Endothelial cell of umbilical vein (primary cell): ENCODE measurements around the gene NUDT8.
A peak's percentile ranks its signal among the peaks of the same experiment; 100 is the strongest.

Experiments
- EZH2 ChIP-seq: IDR thresholded peaks from 2 replicates; pipeline ENCODE4 v1.6.1; 2012; ENCODE audit warnings: borderline replicate concordance, low read depth, mild to moderate bottlenecking, moderate library complexity, low read length, inconsistent platforms; ENCODE audit not compliant: severe bottlenecking
- POLR2A ChIP-seq: IDR thresholded peaks from 2 replicates; pipeline ENCODE4 v1.6.1; 2012; ENCODE audit warnings: low read depth, mild to moderate bottlenecking, control low read depth, low read length
- TF ChIP-seq, protein P1 (sequence below), 2 donors: IDR thresholded peaks; 1 replicate in 1 of 2; 2 replicates in 1 of 2; pipeline ENCODE4 v1.5.1; 2011; ENCODE audit warnings: low read length in 2 of 2, mild to moderate bottlenecking in 2 of 2, moderate library complexity in 2 of 2, control low read depth in 1 of 2, inconsistent platforms in 1 of 2, low read depth in 1 of 2; ENCODE audit not compliant: insufficient read depth in 1 of 2; ENCODE audit errors: extremely low read depth in 1 of 2

DNA sequence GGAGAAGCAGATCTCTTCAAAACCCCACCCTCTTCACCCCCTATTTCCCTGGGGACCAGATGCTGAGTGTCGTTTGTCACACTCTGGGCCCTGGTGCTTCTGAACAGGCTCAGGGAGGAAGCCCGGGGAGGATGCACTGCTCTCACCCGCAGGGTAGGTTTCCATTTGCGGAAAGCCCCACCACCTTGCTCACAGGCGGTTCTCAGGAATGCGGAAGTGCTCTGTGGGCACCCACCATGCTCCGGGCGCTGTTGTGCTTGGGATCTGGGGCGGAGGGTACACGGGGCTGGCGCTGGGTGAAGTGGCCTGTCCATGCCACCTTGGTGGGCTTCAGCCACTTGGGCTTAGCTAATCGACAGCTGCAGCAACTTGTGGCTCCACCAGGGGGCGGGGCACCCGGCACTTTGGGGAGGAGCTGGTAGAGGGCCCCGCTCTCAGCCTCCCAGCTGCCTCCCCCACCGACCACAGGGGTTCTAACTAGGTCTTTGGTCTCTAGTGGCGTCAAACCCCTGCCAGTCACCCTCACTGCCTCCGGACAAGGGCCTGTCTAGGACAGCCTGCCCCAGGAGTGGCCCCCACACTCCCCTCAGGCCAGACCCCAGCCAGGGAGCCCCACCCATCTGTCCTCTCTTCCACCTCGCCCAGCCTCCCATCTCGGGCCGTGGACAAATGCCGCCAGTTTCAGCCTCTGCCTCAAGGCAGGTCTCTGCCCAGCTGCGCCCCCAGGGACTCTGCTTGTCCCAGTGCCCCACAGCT, 15.6 kb downstream of the NUDT8 start:
- TF ChIP-seq, protein P1, sequence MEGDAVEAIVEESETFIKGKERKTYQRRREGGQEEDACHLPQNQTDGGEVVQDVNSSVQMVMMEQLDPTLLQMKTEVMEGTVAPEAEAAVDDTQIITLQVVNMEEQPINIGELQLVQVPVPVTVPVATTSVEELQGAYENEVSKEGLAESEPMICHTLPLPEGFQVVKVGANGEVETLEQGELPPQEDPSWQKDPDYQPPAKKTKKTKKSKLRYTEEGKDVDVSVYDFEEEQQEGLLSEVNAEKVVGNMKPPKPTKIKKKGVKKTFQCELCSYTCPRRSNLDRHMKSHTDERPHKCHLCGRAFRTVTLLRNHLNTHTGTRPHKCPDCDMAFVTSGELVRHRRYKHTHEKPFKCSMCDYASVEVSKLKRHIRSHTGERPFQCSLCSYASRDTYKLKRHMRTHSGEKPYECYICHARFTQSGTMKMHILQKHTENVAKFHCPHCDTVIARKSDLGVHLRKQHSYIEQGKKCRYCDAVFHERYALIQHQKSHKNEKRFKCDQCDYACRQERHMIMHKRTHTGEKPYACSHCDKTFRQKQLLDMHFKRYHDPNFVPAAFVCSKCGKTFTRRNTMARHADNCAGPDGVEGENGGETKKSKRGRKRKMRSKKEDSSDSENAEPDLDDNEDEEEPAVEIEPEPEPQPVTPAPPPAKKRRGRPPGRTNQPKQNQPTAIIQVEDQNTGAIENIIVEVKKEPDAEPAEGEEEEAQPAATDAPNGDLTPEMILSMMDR (IDR thresholded peaks at IDR 0.05; ENCODE audit: extremely low read depth in 1 of 2, insufficient read depth in 1 of 2, low read depth in 1 of 2, low read length in 2 of 2), result peak; percentile 63 to 92
- TF ChIP-seq EZH2 (no peak), POLR2A (no peak)
